Activated naive CD4-positive, alpha-beta T cell treated with anti-CD3 and anti-CD28 coated beads, Interleukin-2, amount 10 ng/mL, durations not matched to agents 7 days and 5 days (primary cell): ENCODE measurements around the gene SENP5.
A peak's percentile ranks its signal among the peaks of the same experiment; 100 is the strongest.

Source experiments
- CTCF ChIA-PET: fragments of 350-600 bp; sonication (Branson Sonifier 250); formaldehyde crosslinking; loops from one replicate; lab custom pipeline; 2021; ENCODE audit warnings: antibody characterized with exemption; lab: Charles Lee
- DNase-seq: peaks from one replicate; pipeline ENCODE4 v3.0.0-alpha.2; 2020
- H3K27ac Mint-ChIP-seq: one replicate; pipeline ENCODE4 v1.8.0; 2021; ENCODE audit warnings: mild to moderate bottlenecking, moderate library complexity, mixed read lengths
- H3K27me3 Mint-ChIP-seq: one replicate; pipeline ENCODE4 v1.8.0; 2021; ENCODE audit warnings: mild to moderate bottlenecking, mixed read lengths
- H3K36me3 Mint-ChIP-seq: one replicate; pipeline ENCODE4 v1.8.0; 2021; ENCODE audit warnings: mixed read lengths
- H3K4me1 Mint-ChIP-seq: one replicate; pipeline ENCODE4 v1.8.0; 2021; ENCODE audit warnings: mixed read lengths
- H3K4me3 Mint-ChIP-seq: one replicate; pipeline ENCODE4 v1.8.0; 2021; ENCODE audit warnings: mild to moderate bottlenecking, moderate library complexity, mixed read lengths
- H3K9me3 Mint-ChIP-seq: one replicate; pipeline ENCODE4 v1.8.0; 2021; ENCODE audit warnings: mixed read lengths

Gene SENP5

DNA sequence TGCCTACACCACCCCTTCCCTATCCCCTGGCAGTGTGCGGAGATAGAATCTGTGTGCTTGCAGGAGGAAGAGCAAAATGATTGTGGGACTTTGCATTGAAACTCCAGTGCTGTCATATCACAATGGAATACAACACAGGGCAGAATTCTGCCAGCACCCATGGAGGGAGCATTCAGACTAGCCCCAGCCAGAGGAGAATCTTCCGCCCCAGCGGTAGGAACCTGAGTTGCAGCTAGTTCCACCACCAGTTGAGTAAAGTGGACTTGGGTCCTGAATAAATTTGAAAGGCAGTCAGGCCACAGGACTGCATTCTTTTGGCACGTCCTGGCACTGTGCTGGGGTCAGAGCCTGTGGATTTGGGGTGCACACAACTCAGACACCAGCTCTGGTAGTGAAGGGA is 47.1 kb downstream of the SENP5 start:
- Mint-ChIP-seq H3K36me3 (peaks cover 31% of the 10 kb centered on the region), H3K4me1 (no peaks in the 10 kb centered on the region), H3K4me3 (no peak overlapping the region), H3K27me3 (no peaks in the 10 kb centered on the region), H3K9me3 (peaks cover 6% of the 10 kb centered on the region), H3K27ac (no peak overlapping the region)
- DNase-seq = no peak
- CTCF ChIA-PET = no interaction called here

DNA sequence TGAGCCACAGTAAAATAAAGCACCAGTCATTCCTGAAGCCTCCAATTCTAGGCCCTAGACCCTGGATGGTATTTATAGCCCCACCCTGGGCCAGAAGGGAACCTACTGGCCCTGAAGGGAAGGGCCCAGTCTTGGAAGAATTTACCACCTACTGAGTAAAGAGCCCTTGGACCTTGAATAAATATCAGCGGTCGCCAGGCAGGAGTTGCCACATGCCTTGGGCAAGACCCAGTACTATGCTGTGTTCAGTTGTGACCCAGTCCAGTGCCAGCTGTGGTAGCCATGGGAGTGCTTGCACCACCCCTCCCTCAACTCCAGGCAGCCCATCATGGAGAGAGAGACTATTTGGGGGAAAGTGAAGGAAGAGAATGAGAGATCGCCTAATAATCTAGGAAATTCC is 47.7 kb downstream of the SENP5 start:
- no peaks in the 10 kb centered on the region for H3K4me1 Mint-ChIP-seq
- H3K4me3 Mint-ChIP-seq = no peak overlapping the region
- peaks cover 6% of the 10 kb centered on the region for H3K9me3 Mint-ChIP-seq
- CTCF ChIA-PET = no interaction called here
- no peaks in the 10 kb centered on the region for H3K27me3 Mint-ChIP-seq
- no peak overlapping the region for H3K27ac Mint-ChIP-seq
- DNase-seq = no peak
- peaks cover 31% of the 10 kb centered on the region for H3K36me3 Mint-ChIP-seq

- no peaks in the 10 kb centered on the region for H3K27me3 Mint-ChIP-seq
- H3K36me3 Mint-ChIP-seq = peaks cover 31% of the 10 kb centered on the region
- H3K9me3 Mint-ChIP-seq = peaks cover 6% of the 10 kb centered on the region
- H3K27ac Mint-ChIP-seq = no peak overlapping the region
- no peaks in the 10 kb centered on the region for H3K4me1 Mint-ChIP-seq
- CTCF ChIA-PET = no interaction called here
- DNase-seq = no peak
- H3K4me3 Mint-ChIP-seq = no peak overlapping the region
Observed at GRCh38 chr3:196916221-196916620, 48.5 kb downstream of the SENP5 start.

GRCh38 chr3:196916995-196917394 is 49.3 kb downstream of the SENP5 start:
- no peak overlapping the region for H3K4me3 Mint-ChIP-seq
- no peaks in the 10 kb centered on the region for H3K4me1 Mint-ChIP-seq
- H3K27me3 Mint-ChIP-seq = no peaks in the 10 kb centered on the region
- peaks cover 30% of the 10 kb centered on the region for H3K36me3 Mint-ChIP-seq
- no peak overlapping the region for H3K27ac Mint-ChIP-seq
- DNase-seq = no peak
- H3K9me3 Mint-ChIP-seq = peaks cover 6% of the 10 kb centered on the region
- CTCF ChIA-PET = no interaction called here

DNA sequence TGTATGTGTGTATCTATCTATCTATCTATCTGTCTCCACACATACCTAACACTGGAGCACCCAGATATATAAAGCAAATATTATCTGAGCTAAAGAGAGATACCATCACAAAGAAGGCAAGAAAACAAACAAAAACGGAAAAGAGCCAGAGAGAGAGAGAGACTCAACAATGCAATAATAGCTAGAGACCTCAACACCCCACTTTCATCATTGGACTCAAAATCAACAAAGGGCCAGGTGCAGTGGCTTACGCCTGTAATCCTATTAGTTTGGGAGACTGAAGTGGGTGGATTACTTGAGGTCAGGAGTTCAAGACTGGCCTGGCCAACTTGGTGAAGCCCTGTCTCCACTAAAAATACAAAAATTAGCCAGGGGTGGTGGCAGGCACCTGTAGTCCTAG is 51.2 kb downstream of the SENP5 start:
- no peak for DNase-seq
- Mint-ChIP-seq H3K27ac (peak overlapping the region; percentile 70), H3K4me1 (no peaks in the 10 kb centered on the region), H3K9me3 (peaks cover 6% of the 10 kb centered on the region), H3K36me3 (peaks cover 25% of the 10 kb centered on the region), H3K4me3 (no peak overlapping the region), H3K27me3 (no peaks in the 10 kb centered on the region)
- CTCF ChIA-PET = interaction anchor here (0.8 kb wide), 1 partner anchor 10 kb away, joined by 3 read pairs; no protein-coding TSS in a partner anchor

DNA sequence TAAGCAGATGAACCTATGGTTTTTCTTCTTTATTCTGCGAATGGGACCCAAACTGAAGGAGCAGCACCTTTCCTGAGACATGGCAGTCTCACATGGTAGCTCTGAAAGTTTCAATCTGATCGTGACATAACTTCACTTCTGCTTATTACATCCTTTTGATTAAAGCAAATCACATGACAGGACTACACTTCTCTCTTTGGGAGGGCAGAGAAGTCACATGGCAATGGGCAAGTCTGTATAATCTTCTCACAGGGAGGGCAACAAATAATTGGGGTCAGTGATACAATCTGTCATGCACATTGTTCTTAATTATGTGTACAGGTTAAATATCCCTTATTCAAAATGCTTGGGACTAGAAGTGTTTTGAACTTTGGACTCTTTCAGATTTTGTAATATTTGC is 53.0 kb downstream of the SENP5 start:
- no peak overlapping the region for H3K4me3 Mint-ChIP-seq
- H3K27me3 Mint-ChIP-seq = no peaks in the 10 kb centered on the region
- CTCF ChIA-PET = no interaction called here
- H3K4me1 Mint-ChIP-seq = no peaks in the 10 kb centered on the region
- DNase-seq = no peak
- peaks cover 15% of the 10 kb centered on the region for H3K36me3 Mint-ChIP-seq
- no peak overlapping the region for H3K27ac Mint-ChIP-seq
- peaks cover 6% of the 10 kb centered on the region for H3K9me3 Mint-ChIP-seq

- Mint-ChIP-seq H3K27me3 (no peaks in the 10 kb centered on the region), H3K9me3 (no peaks in the 10 kb centered on the region), H3K27ac (no peak overlapping the region), H3K36me3 (peaks cover 21% of the 10 kb centered on the region), H3K4me3 (no peak overlapping the region), H3K4me1 (no peaks in the 10 kb centered on the region)
- CTCF ChIA-PET = no interaction called here
- DNase-seq = no peak
Observed at GRCh38 chr3:196927571-196928453, 60.1 kb downstream of the SENP5 start.

DNA sequence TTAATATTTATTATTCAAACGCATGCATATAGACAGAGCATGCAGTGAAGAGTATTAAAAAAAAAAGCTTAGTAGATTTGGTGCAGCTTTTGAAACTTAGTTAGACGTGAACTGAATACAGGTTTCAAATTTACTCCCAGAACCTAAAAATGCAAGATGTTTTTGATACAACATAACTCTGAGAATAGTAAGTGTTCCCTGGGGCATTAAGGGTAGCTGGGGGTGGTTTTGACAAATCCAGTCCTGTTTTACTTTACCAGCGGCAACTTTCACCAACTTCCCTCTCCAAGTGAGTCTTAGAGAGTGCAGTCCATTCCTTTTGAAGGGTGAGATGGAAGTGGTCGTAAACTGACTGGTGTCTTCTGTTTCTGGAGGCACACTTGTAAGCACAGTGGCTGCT is 63.4 kb downstream of the SENP5 start:
- H3K4me1 Mint-ChIP-seq = no peaks in the 10 kb centered on the region
- peaks cover 38% of the 10 kb centered on the region for H3K36me3 Mint-ChIP-seq
- no peaks in the 10 kb centered on the region for H3K27me3 Mint-ChIP-seq
- CTCF ChIA-PET = interaction anchor here (0.6 to 2.2 kb wide), 2 partner anchors 10 to 894 kb away, joined by 3 to 6 read pairs; partner anchors contain the start of gene NCBP2
- H3K27ac Mint-ChIP-seq = no peak overlapping the region
- no peak overlapping the region for H3K4me3 Mint-ChIP-seq
- no peak for DNase-seq
- H3K9me3 Mint-ChIP-seq = no peaks in the 10 kb centered on the region

- CTCF ChIA-PET = interaction anchor here (2.2 kb wide), 1 partner anchor 9 kb away, joined by 6 read pairs; the partner anchor contains the start of gene NCBP2
- Mint-ChIP-seq H3K27ac (no peak overlapping the region), H3K9me3 (no peaks in the 10 kb centered on the region), H3K4me1 (no peaks in the 10 kb centered on the region), H3K4me3 (no peak overlapping the region), H3K36me3 (peaks cover 47% of the 10 kb centered on the region), H3K27me3 (no peaks in the 10 kb centered on the region)
- no peak for DNase-seq
Observed at GRCh38 chr3:196931828-196932587, 64.3 kb downstream of the SENP5 start.

DNA sequence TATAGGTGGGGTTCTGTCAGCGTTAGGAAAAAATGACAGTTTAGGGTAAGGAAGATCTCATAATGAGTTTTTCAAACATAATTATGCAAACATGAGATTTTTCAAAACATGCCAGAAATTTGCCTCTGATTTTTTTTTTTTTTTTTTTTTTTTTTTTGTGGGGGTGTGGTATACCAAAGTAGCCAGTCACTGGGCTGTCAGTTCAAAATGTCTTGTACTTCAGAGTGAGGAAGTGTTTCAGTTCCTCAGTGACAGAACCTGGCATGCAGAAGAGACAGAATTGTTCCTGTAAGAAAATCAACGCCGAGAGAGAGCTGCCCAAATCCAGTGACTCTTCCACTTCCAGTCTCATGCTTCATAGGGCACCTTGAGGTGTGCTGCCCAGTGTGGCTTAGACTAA is 64.9 kb downstream of the SENP5 start:
- CTCF ChIA-PET = interaction anchor here (2.2 kb wide), 1 partner anchor 9 kb away, joined by 6 read pairs; the partner anchor contains the start of gene NCBP2
- Mint-ChIP-seq H3K9me3 (no peaks in the 10 kb centered on the region), H3K36me3 (peaks cover 51% of the 10 kb centered on the region), H3K27me3 (no peaks in the 10 kb centered on the region), H3K27ac (no peak overlapping the region), H3K4me3 (no peak overlapping the region), H3K4me1 (no peaks in the 10 kb centered on the region)
- no peak for DNase-seq

GRCh38 chr3:196936288-196936687 is 68.6 kb downstream of the SENP5 start:
- Mint-ChIP-seq H3K36me3 (peaks cover 63% of the 10 kb centered on the region), H3K4me1 (peaks cover 22% of the 10 kb centered on the region), H3K9me3 (no peaks in the 10 kb centered on the region), H3K27ac (no peak overlapping the region), H3K27me3 (no peaks in the 10 kb centered on the region), H3K4me3 (no peak overlapping the region)
- CTCF ChIA-PET = no interaction called here
- no peak for DNase-seq

- CTCF ChIA-PET = interaction anchor here (1.0 kb wide), 1 partner anchor 105 kb away, joined by 3 read pairs; no protein-coding TSS in a partner anchor
- Mint-ChIP-seq H3K36me3 (peaks cover 59% of the 10 kb centered on the region), H3K4me1 (peaks cover 29% of the 10 kb centered on the region), H3K27ac (peak overlapping the region; percentile 38), H3K4me3 (no peak overlapping the region), H3K27me3 (peaks cover 5% of the 10 kb centered on the region), H3K9me3 (no peaks in the 10 kb centered on the region)
- no peak for DNase-seq
Observed at GRCh38 chr3:196938124-196938523, 70.4 kb downstream of the SENP5 start.

- CTCF ChIA-PET = interaction anchor here (1.0 kb wide), 1 partner anchor 105 kb away, joined by 3 read pairs; no protein-coding TSS in a partner anchor
- Mint-ChIP-seq H3K4me1 (peaks cover 34% of the 10 kb centered on the region), H3K36me3 (peaks cover 60% of the 10 kb centered on the region), H3K4me3 (no peak overlapping the region), H3K9me3 (no peaks in the 10 kb centered on the region), H3K27me3 (peaks cover 5% of the 10 kb centered on the region), H3K27ac (peak overlapping the region; percentile 26)
- no peak for DNase-seq
Observed at GRCh38 chr3:196938576-196938975, 70.9 kb downstream of the SENP5 start.

DNA sequence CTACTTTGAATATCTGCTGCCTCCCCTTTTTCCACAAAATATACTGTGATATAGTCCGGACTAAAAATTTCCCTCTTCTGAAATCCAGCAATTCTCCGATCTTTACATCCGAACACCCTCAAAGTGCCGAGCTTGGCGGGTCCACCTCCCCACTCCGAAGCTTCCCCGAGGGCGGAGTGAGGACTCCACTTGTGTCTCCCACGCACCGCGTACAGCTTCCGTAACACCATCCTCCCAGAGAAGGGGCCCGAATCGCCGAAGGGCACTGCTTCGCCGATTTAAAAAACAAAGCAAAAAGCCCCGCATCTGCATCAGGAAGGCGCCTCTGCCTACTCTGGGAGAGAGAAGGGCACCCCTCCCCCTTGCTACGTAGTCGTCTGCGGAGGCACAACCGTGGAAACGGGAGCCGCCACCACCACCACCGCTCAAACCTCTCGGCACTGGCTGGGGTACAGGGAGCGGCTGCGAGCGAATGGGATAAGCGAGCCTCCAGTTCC is 74.1 kb downstream of the SENP5 start:
- peak; percentile 73 for DNase-seq
- Mint-ChIP-seq H3K27me3 (peaks cover 5% of the 10 kb centered on the region), H3K4me1 (peaks cover 47% of the 10 kb centered on the region), H3K4me3 (peak overlapping the region; percentile 93), H3K9me3 (no peaks in the 10 kb centered on the region), H3K36me3 (peaks cover 47% of the 10 kb centered on the region), H3K27ac (peak overlapping the region; percentile 95)
- CTCF ChIA-PET = interaction anchor here (0.8 to 2.0 kb wide), 15 partner anchors 9 to 413 kb away, joined by 3 to 7 read pairs (median 4); partner anchors contain the start of genes CEP19 and PIGX
